ENCODE results near the gene CLCA1.

DNA sequence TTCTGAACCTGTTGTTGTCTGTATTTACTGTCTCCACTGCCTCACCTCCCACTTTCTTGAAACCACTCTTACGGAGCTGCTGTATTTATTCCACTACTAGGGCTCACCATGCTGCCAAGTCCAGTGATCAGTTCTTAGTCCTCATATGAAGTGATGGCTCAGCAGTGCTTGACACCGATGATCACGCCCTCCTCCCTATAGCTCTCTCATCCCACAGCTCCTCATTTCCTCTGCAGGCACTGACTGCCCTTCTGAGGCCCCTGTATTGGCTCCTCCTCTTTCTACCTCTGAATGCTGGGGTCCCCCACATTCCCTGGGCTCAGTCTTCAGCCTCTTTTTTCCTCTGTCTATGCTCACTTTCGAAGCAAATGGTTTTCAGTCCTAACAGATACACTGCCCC lies 3.4 kb downstream of the CLCA1 start:
- TF ChIP-seq, protein P1, sequence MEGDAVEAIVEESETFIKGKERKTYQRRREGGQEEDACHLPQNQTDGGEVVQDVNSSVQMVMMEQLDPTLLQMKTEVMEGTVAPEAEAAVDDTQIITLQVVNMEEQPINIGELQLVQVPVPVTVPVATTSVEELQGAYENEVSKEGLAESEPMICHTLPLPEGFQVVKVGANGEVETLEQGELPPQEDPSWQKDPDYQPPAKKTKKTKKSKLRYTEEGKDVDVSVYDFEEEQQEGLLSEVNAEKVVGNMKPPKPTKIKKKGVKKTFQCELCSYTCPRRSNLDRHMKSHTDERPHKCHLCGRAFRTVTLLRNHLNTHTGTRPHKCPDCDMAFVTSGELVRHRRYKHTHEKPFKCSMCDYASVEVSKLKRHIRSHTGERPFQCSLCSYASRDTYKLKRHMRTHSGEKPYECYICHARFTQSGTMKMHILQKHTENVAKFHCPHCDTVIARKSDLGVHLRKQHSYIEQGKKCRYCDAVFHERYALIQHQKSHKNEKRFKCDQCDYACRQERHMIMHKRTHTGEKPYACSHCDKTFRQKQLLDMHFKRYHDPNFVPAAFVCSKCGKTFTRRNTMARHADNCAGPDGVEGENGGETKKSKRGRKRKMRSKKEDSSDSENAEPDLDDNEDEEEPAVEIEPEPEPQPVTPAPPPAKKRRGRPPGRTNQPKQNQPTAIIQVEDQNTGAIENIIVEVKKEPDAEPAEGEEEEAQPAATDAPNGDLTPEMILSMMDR (IDR thresholded peaks at IDR 0.05; ENCODE audit: low read depth, low read length) = no peak
- TF ChIP-seq POLR2A (IDR thresholded peaks at IDR 0.05; ENCODE audit: extremely low read depth, insufficient read length) (no peak), MYC (IDR thresholded peaks at IDR 0.05; ENCODE audit: low read depth, low read length) (no peak)
- TF ChIP-seq, protein P2, sequence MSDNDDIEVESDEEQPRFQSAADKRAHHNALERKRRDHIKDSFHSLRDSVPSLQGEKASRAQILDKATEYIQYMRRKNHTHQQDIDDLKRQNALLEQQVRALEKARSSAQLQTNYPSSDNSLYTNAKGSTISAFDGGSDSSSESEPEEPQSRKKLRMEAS (IDR thresholded peaks at IDR 0.05; ENCODE audit: low read depth, low read length) = no peak
